Measurements from ENCODE around the gene MPST.

MPST gene

DNA sequence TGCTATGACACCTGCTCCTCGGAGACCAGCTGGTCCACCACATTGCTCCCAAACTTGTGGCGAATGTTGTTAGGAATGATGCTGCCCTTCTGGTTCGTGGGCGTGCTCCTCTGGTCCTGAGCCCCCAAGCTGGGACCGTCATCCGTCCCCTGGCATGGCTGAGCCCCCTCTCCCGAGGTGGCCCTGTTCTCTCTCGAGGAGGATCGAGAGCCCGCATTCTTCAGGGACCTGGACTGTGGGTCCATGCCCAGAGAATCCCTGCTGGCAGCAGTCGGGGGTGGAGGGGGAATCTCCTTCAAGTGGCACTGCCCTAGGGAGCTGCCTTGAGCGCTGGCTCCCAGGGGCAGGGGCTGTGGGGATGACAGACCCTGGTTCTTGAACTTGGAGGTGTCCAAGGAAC, 17.7 kb upstream of the MPST start:
- DNase-seq: no peak

DNA sequence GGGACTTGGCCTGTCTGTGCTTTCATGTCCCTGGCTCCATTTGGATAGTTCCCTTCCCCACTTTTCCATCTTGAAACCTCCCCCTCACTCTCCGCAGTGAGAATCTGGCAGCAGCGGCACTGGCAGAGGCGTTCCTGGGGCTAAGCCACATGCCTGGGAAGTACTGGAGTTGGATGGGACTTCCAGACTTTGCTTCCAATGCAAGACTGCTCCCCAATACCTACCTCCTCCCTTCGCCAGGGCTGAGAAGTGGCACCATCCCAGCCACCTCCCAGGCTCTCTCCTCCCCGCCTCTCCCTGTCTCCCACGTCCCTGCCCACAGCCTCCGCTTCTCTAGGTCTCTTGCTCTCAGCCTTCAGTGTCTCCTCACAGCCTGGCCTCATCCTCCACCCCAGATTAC, 16.9 kb upstream of the MPST start:
- no peak for DNase-seq

DNA sequence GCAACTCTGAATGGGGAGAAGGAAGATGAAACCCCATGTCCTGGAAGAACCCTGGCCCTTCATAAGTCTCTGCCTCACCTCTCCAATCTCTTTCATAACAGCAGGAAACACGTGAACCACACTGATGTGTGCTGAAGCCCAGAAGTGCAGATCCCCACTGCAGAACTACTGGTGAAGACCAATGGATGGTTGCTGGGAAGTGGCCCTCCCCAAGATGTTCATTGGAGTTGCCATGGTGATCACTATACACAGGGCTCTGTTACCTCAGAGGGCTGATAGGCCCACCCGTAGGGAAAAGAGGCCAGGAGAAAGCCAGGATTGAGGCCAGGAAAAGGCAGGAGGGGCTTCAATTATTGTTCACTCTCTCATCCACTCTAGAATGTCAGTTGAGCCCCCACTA, 11.9 kb upstream of the MPST start:
- no peak for DNase-seq

GRCh38 chr22:37008365-37008764, 11.2 kb upstream of the MPST start:
- DNase-seq: no peak

GRCh38 chr22:37009490-37009889, 10.1 kb upstream of the MPST start:
- DNase-seq: no peak

DNA sequence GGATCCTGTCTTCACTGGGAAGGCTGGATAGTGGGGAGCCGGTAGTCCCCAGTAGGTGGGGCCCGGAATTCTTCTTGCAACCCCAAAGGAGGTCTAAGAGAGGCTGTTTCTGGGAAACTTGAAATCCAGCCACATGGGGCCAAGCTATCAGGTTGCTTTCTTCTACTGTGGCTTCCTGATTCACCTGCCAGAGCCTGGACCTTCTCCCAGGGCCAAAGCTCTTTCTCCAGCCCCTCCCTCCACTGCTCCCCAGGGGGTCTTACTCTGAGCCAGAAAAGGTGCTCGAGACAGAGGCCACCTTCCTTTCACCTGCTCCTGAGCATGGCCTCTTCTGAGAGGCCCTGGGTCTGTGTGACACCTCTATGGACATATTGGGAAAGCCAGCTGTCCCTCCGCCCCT, 9.4 kb upstream of the MPST start:
- no peak for DNase-seq

DNA sequence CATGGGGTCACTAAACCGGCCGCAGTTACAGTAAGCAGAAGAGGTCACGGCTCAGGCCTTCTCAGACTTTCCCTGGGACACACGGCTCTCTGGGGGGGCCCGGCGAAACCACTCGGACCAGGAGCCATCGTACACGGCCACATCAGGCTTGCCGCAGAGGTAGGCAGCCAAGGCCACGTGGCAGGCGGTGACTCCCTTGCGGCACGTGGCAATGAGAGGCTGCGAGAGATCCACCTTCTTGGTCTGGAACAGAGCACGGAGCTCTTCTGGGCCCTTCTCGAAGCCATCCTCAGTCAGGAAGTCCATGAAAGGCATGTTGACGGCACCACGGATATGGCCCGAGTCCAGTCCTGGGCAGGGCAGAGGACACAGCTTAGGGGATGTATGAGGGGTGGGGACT, 8.6 kb upstream of the MPST start:
- no peak for DNase-seq

GRCh38 chr22:37011472-37011871, 8.1 kb upstream of the MPST start:
- DNase-seq: no peak

DNA sequence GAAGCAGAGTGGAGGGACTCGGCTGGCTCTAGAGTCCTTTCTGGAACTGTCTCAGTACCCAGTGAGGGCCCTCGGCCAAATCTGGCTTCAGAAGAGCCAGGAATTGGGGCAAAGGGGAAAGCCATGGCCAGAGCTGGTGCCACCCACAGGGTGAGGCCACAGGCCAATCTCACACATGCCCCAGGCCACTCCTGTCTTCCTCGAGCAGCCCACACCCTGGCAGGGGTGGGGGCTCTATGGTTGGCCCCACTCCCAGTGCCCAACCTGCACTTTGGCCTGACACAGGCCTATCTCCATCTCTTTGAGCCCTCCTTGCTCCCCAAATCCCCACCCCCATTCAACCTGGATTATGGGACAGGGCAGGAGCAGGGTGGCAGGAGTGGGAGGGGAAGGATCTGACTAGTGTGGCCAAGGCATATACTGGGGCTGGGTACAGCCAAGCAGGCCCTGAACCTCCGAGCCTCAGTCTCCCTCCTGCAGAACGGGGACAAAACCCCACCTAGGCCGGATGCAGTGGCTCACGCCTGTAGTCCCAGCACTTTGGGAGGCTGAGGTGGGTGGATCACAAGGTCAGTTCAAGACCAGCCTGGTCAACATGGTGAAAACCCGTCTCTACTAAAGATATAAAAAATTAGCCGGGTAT, 7.2 kb upstream of the MPST start:
- no peak for DNase-seq

DNA sequence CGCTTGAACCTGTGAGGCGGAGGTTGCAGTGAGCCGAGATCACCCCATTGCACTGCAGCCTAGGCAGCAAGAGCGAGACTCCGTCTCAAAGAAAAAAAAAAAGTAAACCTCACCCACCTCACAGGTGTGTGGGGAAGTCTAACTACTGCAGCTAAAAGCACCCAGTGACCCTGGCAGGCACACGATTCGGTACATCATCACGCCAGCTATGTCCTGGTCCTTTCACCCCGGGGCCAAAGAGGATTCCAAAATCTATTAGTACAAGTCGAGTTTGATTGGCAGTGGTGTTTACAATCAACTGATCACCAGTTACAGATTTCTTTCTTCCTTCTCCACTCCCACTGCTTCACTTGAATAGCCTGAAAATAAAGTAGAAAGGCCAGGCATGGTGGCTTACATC, 6.6 kb upstream of the MPST start:
- DNase-seq: no peak

- DNase-seq: no peak
Measured at GRCh38 chr22:37014415-37014806, 5.1 kb upstream of the MPST start.

DNA sequence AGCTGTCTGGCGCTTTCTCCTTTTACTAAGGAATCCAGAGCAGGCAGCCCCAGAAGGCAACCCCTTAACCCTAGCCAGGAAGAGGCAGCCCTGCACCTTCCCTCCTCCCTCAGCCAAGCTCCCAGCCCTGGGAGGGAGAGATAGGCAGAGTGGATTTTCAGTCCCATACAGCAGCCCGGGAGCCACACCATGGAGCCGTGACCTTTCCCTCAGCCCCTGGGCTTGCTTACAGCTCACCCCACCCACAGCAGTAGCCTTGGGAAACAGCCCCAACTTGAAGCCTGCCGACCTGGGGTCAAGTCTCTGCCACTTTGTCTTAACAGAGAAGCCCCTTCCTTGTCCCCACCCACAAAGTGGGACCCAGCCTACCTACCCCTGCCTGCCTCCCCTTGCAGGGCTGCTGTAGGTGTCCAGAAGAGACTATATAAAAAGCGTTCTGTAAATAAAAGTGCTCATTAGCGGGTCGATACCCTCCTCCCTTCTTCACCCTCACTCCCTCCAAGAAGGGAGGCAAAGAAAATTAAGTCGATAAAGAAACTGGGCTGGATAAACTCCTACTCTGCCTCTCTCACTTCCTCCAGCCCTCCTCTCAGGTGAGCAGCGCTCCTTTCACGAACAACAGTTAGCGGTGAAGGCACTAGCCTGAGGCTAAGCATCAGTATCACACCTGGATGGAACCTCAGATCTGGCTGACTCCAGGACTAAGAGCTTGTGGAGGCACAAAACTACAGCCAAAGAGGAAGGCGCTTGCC, 4.5 kb upstream of the MPST start:
- DNase-seq: no peak

DNA sequence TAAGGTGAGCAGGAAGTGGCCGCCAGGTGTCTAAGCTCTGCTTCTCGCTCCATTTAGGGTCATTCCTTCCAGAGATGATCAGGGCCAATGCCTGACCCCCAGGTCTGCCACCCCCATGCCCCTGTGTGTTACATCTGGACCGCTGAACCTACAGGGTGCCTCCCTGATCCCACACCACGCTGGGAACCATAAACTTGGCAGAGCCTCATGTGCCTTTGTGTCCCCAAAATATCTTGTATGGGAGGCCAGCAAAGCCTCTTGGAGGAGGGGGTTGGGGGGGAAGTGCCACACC, 4.0 kb upstream of the MPST start:
- DNase-seq: no peak

DNA sequence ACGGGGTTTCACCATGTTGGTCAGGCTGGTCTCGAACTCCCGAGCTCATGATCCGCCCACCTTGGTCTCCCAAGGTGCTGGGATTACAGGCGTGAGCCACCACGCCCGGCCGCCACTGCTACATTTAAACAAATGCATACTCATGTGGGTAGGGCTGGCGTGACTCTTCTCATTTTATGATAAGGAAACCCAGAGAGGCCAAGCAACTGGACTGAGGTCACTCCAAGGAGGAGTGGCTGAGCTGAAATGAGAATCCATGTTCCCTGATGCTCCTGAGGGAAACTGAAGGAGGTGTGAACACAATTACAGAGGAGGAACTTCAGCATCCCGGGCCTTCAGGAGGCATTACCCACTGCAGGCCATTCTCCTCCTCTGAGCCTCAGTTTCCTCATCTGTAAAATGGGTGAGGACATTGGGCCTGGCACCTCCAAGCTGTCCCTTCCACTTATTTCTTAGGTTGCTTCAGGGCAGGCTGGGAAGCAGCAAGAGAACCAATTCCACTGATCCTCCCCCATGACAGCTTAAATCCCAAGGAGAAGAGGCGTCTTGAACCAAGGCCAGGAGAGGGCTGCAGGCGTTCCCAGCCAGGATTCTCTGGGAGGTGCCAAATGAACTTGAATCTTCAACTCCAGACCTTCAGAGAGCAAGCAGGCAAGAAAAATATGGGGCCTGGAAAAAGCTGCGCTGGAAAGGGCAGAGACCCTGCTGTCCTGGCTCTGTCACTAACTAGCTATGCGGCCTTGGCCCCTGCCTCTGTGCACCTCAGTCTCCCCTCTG, 3.2 kb upstream of the MPST start:
- no peak for DNase-seq

GRCh38 chr22:37017356-37017755, 2.2 kb upstream of the MPST start:
- DNase-seq: no peak

DNA sequence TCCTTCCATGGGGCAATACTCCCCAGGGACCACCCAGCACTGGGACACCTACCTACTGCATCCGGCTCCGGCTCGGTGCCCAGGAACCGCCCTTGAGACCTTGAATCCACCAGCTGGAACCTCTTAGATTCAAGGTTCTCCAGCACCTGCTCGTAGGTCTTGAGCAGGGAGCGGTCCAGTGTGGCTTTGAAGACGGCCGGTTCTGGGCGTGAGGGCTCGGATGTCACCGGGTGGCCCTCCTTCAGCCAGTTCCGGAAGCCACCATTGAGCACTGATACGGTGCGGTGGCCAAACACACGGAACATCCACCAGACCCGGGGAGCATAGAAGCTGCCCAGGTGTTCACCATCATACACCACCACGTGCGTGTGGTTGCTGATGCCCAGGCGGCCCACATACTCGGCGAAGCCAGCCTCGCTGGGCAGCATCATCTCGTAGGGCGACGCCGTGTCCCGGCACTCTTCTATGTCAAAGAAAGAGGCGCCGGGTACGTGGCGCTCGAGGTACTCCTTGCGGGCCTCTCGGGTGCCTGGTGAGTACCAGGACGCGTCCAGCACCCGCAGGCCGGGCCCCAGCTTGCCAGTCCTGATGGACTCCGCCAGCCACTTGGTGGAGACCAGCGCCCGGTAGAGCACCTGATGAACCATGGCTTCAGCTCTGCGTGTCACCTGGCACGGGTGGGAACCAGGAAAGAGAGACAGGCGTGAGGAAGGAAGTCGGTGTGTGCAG, 1.3 kb upstream of the MPST start:
- no peak for DNase-seq

DNA sequence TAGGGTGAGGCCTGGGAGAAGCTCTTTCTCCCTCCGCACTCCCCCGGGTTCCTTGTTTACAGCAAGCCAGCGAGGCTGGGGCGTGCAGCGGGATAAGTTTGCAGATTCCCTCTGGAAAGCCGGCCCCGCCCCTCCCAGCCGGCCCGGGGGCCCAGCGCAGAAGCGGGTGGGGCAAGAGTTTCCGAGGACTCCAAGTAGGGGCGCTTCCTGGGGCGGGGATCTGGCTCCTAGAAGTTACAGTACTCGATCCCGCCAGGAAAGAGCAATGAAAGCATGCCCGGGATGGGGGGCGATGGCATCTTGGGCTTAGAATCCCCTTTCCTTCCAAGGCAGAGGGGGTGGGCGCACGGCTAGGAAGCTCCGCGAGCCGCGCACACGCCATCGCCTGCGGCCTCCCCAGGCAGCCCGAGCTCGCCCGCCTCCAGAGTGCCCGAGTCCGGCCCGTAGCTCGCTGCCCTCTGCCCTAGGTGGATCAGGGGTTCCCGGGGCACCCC, 680 bp upstream of the MPST start:
- no peak for DNase-seq

- DNase-seq: peak in 1 of 5 experiments; percentile 38
Measured at GRCh38 chr22:37020192-37020479, 594 bp downstream of the MPST start.

- DNase-seq: no peak
Measured at GRCh38 chr22:37021041-37021440, 1.5 kb downstream of the MPST start.

GRCh38 chr22:37021710-37022482, 2.4 kb downstream of the MPST start:
- DNase-seq: peak; percentile 19 to 71 (median 30)

GRCh38 chr22:37022483-37023337, 3.2 kb downstream of the MPST start:
- DNase-seq: no peak
